B cell (primary cell): ENCODE measurements around the gene FAM76A. TPM values are rescaled to one million over a fixed set of nuclear protein-coding genes. Genes with fewer than 3 reads are reported as not detected.

Source experiments
- ATAC-seq: fragments of 200-7000 bp; cut with Tn5 transposase; one replicate; pipeline ENCODE4 v1.10.0; 2021; ENCODE audit warnings: low read depth, mild to moderate bottlenecking, moderate number of reproducible peaks, moderate library complexity
- CTCF ChIA-PET: fragments of 350-600 bp; sonication (Branson Sonifier 250); formaldehyde crosslinking; loops from one replicate; lab custom pipeline; 2021; ENCODE audit warnings: antibody characterized with exemption, inconsistent platforms; lab: Charles Lee
- POLR2A ChIA-PET: fragments of 350-600 bp; sonication (Branson Sonifier 250); formaldehyde crosslinking; loops from one replicate; lab custom pipeline; 2021; ENCODE audit warnings: antibody characterized with exemption; lab: Charles Lee
- DNase-seq: peaks from one replicate; pipeline ENCODE4 v3.0.0; 2013
- H2AFZ ChIP-seq: 2 replicates; pipeline ENCODE4 v1.6.1; 2012; ENCODE audit warnings: mild to moderate bottlenecking, low read depth, low read length; ENCODE audit not compliant: insufficient read depth, poor library complexity, severe bottlenecking
- H3K27ac ChIP-seq, 2 donors: 1 replicate in 1 of 2; 2 replicates in 1 of 2; pipeline ENCODE4 v1.5.1; 2012 to 2013; ENCODE audit warnings: low read length in 2 of 2, mild to moderate bottlenecking in 2 of 2, moderate library complexity in 1 of 2
- H3K27me3 ChIP-seq, 4 experiments: fragments of 200-600 bp in 1 of 4; sonication (generic) in 1 of 4; replicated peaks in 1 of 4; 1 replicate in 2 of 4; 2 replicates in 2 of 4; pipeline versions ENCODE4 v1.6.1 to v1.7.0; 2013 to 2016; ENCODE audit warnings: low read length in 3 of 4, mild to moderate bottlenecking in 2 of 4, mixed read lengths in 1 of 4, moderate library complexity in 1 of 4; ENCODE audit not compliant: insufficient read depth in 4 of 4, control insufficient read depth in 3 of 4; ENCODE audit errors: control extremely low read depth in 1 of 4
- H3K36me3 ChIP-seq, 2 experiments: replicated peaks in 1 of 2; 1 replicate in 1 of 2; 2 replicates in 1 of 2; pipeline versions ENCODE4 v1.6.1 to v1.7.1; 2013; ENCODE audit warnings: low read length in 1 of 2; ENCODE audit not compliant: insufficient read depth in 2 of 2, control insufficient read depth in 1 of 2; ENCODE audit errors: control extremely low read depth in 1 of 2, extremely low read depth in 1 of 2
- H3K4me1 ChIP-seq, 2 donors: fragments of 200-600 bp in 1 of 2; sonication (generic) in 1 of 2; 1 replicate in 1 of 2; 2 replicates in 1 of 2; pipeline versions ENCODE4 v1.5.1 to v1.6.1; 2013 to 2017; ENCODE audit warnings: low read length in 2 of 2; ENCODE audit not compliant: control insufficient read depth in 2 of 2, insufficient read depth in 2 of 2
- H3K4me2 ChIP-seq: replicated peaks from 2 replicates; pipeline ENCODE3; 2012; ENCODE audit warnings: mild to moderate bottlenecking, low read depth, low read length; ENCODE audit not compliant: poor library complexity, severe bottlenecking
- H3K4me3 ChIP-seq, 5 experiments: fragments of 200-600 bp in 1 of 5; sonication (generic) in 1 of 5; 1 replicate in 3 of 5; 2 replicates in 2 of 5; pipeline versions ENCODE4 v1.5.1 to v1.7.0; 2011 to 2016; ENCODE audit warnings: low read length in 4 of 5, mild to moderate bottlenecking in 4 of 5, low read depth in 2 of 5, control low read depth in 1 of 5, moderate library complexity in 1 of 5; ENCODE audit not compliant: insufficient read depth in 1 of 5; ENCODE audit errors: control extremely low read depth in 1 of 5, extremely low read depth in 1 of 5
- H3K79me2 ChIP-seq: fragments of 200-600 bp; sonication (generic); one replicate; pipeline ENCODE4 v1.6.0; 2016; ENCODE audit warnings: low read length; ENCODE audit not compliant: control insufficient read depth, insufficient read depth
- H3K9ac ChIP-seq: fragments of 200-600 bp; sonication (generic); 2 replicates; pipeline ENCODE4 v1.6.1; 2017; ENCODE audit warnings: mild to moderate bottlenecking, low read length, moderate library complexity
- H3K9me3 ChIP-seq, 3 donors: one replicate each; pipeline versions ENCODE4 v1.6.1 to v1.7.1; 2013; ENCODE audit warnings: low read length in 2 of 3; ENCODE audit not compliant: control insufficient read depth in 2 of 3, insufficient read depth in 1 of 3; ENCODE audit errors: control extremely low read depth in 1 of 3
- H4K20me1 ChIP-seq: 2 replicates; pipeline ENCODE4 v1.6.0; 2012; ENCODE audit warnings: mild to moderate bottlenecking, low read length; ENCODE audit not compliant: insufficient read depth, control insufficient read depth, poor library complexity, severe bottlenecking
- H3K27ac Mint-ChIP-seq: one replicate; pipeline ENCODE4 v1.8.0; 2021; ENCODE audit warnings: mixed read lengths
- H3K27me3 Mint-ChIP-seq: one replicate; pipeline ENCODE4 v1.8.0; 2021; ENCODE audit warnings: mixed read lengths
- H3K4me1 Mint-ChIP-seq: one replicate; pipeline ENCODE4 v1.8.0; 2021; ENCODE audit warnings: mixed read lengths
- H3K4me3 Mint-ChIP-seq: one replicate; pipeline ENCODE4 v1.8.0; 2021; ENCODE audit warnings: mixed read lengths
- H3K9me3 Mint-ChIP-seq: one replicate; pipeline ENCODE4 v1.8.0; 2022; ENCODE audit warnings: mixed read lengths; ENCODE audit not compliant: insufficient read depth
- EZH2 ChIP-seq: IDR thresholded peaks from 2 replicates; pipeline ENCODE4 v1.6.1; 2012; ENCODE audit warnings: borderline replicate concordance, low read depth, mild to moderate bottlenecking, moderate library complexity, low read length; ENCODE audit not compliant: insufficient read depth, poor library complexity, severe bottlenecking
- WGBS: methylation state at CpG from one replicate; pipeline ENCODE4 v1.1.5; 2013; ENCODE audit warnings: missing lambda C conversion rate; ENCODE audit not compliant: insufficient coverage; 5-methylcytosine and 5-hydroxymethylcytosine counted together
- intact Hi-C: fragments of 100-400 bp; cut with micrococcal nuclease; formaldehyde crosslinking; loops from one replicate; pipeline ENCODE4 v1.10.0; 2022
- polyA plus RNA-seq: library from polyadenylated mRNA; depleted of rRNA; stranded (reverse); fragments of >200 nt; gene quantifications from 2 replicates; pipeline ENCODE4 v1.2.3, GENCODE V29; 2012
- total RNA-seq, 2 donors: library from RNA; stranded (reverse); fragments of 120-200 nt in 1 of 2; gene quantifications; 1 replicate in 1 of 2; 2 replicates in 1 of 2; pipeline versions ENCODE4 v1.2.3 to v1.2.4, GENCODE V29; 2013 to 2022
- TF ChIP-seq, protein P1 (sequence below): fragments of 200-600 bp; IDR thresholded peaks from one replicate; pipeline ENCODE4 v1.8.0; 2022; ENCODE audit warnings: antibody characterized with exemption, mild to moderate bottlenecking

Gene FAM76A
- total and polyA plus RNA-seq, 2 donors (not counting 1 experiment from before 2014, with no cell fraction given) = 11.7 to 25.0 TPM

DNA sequence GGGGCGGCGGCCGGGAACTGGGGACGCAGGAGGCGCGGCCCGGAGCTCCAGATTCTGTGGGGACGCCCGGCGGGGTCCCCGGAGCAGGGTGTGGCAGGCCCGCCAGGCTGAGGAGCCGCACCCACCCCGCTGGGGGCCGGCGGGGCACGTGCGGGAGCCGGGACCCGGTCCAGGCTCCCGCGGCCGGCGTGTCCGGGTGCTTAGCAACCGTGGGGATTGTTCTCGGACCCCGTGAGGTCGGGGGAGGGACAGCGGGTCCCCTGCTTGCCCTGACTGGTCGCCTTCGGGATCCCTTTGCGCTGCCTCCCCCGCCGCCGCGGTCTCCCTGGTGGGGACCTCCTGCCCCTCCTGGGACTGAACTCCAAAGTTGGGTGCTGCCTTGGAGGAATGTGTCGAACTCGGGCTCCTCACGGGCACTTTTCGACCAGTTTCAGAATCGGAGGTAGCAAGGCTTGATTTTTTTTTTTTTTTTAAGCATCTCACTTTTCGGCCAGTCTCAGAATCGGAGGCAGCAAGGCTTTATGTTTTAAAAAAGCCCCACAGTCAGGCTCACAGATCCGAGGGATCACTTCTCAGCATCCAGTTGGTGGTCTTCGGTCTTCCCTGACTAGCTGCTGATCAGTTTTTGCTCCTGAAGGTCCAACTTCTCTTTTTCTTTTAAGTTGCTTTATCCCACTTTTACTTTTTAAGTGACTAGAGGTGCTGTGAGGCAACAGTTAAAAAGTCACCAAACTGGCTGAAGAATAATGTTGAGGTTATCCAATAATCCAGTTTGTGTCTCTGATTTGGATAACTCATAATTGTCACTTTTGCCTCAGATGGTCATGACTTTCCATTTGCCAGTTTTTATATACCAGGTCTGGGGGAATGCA is 648 bp downstream of the FAM76A start:
- intact Hi-C loops = loop anchor here (5.0 to 10.0 kb wide), 3 partner anchors 122 to 361 kb away; partner anchors contain the start of genes AHDC1 and EYA3
- ChIA-PET CTCF (interaction anchor here (0.6 to 2.0 kb wide), 13 partner anchors 9 to 426 kb away, joined by 3 to 13 read pairs (median 5); partner anchors contain the start of genes IFI6 and STX12), POLR2A (interaction anchor here (0.5 to 1.7 kb wide), 8 partner anchors 18 to 828 kb away, joined by 3 to 12 read pairs (median 4); partner anchors contain the start of genes IFI6, PPP1R8, STX12 and XKR8)
- peak overlapping the region; percentile 94 for H3K4me3 Mint-ChIP-seq
- peaks cover 4 to 15% of the 10 kb centered on the region in 2 experiments for H3K36me3 ChIP-seq
- TF ChIP-seq EZH2 = no peak
- TF ChIP-seq, protein P1, sequence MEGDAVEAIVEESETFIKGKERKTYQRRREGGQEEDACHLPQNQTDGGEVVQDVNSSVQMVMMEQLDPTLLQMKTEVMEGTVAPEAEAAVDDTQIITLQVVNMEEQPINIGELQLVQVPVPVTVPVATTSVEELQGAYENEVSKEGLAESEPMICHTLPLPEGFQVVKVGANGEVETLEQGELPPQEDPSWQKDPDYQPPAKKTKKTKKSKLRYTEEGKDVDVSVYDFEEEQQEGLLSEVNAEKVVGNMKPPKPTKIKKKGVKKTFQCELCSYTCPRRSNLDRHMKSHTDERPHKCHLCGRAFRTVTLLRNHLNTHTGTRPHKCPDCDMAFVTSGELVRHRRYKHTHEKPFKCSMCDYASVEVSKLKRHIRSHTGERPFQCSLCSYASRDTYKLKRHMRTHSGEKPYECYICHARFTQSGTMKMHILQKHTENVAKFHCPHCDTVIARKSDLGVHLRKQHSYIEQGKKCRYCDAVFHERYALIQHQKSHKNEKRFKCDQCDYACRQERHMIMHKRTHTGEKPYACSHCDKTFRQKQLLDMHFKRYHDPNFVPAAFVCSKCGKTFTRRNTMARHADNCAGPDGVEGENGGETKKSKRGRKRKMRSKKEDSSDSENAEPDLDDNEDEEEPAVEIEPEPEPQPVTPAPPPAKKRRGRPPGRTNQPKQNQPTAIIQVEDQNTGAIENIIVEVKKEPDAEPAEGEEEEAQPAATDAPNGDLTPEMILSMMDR = no peak
- H3K4me1 ChIP-seq = peaks cover 17% of the 10 kb centered on the region in 2 donors
- H3K9ac ChIP-seq = peak overlapping the region; percentile 97
- peak overlapping the region; percentile 95 for H2AFZ ChIP-seq
- DNase-seq (no peak), ATAC-seq (no peak)
- peak overlapping the region; percentile 98 for H3K27ac Mint-ChIP-seq
- H4K20me1 ChIP-seq = no peaks in the 10 kb centered on the region
- peak overlapping the region; percentile 65 to 94 (median 74) for H3K4me3 ChIP-seq
- peaks cover 25% of the 10 kb centered on the region for H3K4me1 Mint-ChIP-seq
- H3K27ac ChIP-seq = peak overlapping the region; percentile 54 to 96
- no peaks in the 10 kb centered on the region for H3K27me3 Mint-ChIP-seq
- peaks cover 23% of the 10 kb centered on the region for H3K79me2 ChIP-seq
- H3K9me3 Mint-ChIP-seq = no peaks in the 10 kb centered on the region
- H3K9me3 ChIP-seq = no peaks in the 10 kb centered on the region
- peak overlapping the region; percentile 94 for H3K4me2 ChIP-seq
- whole genome bisulfite sequencing = under 1% methylated on average over 45 of the region's 46 CpGs
- no peaks in the 10 kb centered on the region for H3K27me3 ChIP-seq
